Measurements from ENCODE around the gene PHLDB1.

GRCh38 chr11:118705111-118705741 lies 97.8 kb downstream of the PHLDB1 start:
- TF ChIP-seq CTCF (IDR thresholded peaks at IDR 0.05) (no peak), POLR2A (IDR thresholded peaks at IDR 0.05) (peak in 1 of 4 donors; percentile 9)

Measured in esophagus squamous epithelium (tissue), 4 donors.